Stimulated activated CD8-positive, alpha-beta memory T cell treated with anti-CD3 and anti-CD28 coated beads, Interleukin-2, amount 100 ng/mL, for 1 hour (primary cell): ENCODE results near the gene SOX5.

Source experiments
- DNase-seq, 2 donors: peaks; one replicate each; pipeline ENCODE4 v3.0.0-alpha.2; 2020; ENCODE audit warnings: low read depth in 2 of 2

The SOX5 gene

DNA sequence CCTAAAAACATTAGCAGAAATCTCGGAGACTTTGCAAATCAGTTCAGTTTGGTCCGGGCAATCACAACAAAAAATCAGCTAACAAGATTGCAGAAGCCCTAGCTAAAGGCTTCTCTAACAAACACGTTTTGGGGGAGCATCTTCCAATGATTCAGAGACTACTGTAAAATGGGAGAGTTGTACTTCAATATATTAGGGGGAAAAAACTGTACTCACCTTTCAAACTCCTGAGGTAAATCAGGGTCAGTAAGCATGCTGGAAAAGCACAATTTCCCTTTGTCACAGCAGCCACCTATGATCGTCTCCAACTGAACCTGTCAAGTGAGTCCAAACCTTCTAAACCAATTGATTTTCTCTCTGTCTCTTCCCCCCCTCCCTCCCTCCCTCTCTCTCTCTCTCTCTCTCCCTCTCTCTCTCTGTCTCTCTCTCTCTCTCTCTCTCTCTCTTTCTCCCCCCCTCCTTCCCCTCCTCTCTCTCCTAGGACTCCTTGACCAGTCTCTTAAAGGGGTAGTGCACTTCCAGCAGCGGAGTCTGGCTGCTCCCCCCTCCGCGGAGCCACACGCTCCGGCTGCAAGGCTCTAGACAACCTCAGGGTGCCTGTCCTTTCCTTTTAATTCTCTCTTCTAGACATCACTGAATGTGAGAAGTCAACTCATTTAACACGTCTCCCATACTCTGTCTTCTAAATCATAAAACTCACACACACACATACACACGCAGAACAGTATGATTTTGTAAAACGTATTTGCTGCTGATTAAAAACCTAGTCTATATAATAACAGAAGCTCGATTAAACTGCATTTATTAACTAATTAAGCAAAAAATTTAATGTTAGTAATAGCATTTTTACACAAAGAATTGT lies at the start of gene SOX5:
TSS of gene SOX5 (minus strand) at position 323 of the 862 bp plus-strand sequence. CDS start at position 254, 69 bp downstream.
- no peak for DNase-seq

DNA sequence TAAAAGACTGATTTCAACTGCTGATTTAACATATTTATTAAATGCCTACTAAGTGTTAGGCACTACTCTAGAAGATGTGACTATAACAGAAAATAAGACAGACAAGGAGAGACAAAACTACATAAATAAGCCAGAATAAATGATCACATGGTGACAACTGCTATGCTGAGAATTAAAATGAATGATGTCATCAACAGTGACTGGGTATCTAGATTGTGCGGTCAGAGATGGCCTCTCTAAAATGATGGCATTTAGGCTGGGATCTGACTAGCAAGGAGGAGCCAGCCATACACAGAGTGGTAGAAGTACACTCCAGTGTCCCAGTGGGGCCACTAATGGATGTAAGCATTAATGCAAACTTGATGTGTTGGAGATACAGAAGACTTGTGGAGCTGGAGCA lies 37.6 kb upstream of the SOX5 start:
- DNase-seq: no peak

DNA sequence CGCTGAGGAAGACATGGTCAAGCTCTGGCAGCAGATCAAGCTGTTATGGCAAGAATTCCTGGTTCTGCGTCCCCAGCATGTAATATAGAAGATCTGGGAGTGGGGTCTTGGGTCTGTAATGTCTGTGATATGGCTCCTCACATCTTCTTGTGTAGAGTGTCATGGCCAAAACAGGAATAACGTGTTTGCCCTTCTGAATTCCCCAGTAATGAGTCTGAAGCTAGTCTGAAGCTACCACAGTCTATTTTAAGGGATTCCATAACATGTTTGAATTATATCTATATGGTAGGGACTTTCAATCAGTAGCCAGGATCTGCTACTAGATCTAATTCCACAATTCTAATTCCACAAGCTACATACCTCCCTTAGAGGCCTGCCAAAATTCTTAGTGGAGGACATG lies 31.4 kb upstream of the SOX5 start:
- no peak for DNase-seq

DNA sequence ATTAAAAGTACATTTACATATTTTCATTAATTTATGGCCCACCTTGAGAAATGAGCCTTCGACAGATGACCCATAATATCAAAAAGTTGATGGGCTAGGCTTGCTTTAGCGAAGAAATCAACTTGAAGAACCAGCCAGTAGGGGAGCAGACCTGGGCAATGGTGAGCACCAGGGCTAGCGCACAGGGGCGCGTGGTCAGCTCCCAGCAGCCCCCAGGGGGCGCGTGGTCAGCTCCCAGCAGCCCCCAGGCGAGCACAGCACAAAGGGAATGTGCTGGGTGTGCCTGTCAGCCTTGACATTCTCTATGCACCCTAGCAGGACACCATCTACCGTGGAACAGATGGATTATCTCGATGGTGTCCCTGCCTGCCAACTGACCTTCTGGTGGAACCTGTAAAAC lies 15.3 kb upstream of the SOX5 start:
- DNase-seq: no peak

DNA sequence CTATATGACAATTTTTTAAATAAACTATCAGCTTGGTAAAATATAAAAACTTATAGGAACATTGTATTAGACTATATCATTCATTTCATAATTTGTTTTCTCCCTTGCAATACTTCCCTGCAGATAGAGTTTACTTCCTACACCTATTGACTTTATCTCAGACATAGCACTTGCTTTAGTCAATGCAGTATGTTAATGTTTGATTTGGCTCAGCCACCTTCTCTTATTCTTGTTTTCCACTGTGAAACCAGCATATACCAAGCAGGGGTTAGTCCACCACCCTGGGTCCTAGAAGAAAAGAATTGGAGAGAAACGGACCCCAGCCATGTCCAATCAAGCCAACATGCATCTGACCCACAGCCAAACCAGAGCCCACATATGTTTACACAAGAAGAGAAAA lies 10.4 kb upstream of the SOX5 start:
- no peak for DNase-seq

DNA sequence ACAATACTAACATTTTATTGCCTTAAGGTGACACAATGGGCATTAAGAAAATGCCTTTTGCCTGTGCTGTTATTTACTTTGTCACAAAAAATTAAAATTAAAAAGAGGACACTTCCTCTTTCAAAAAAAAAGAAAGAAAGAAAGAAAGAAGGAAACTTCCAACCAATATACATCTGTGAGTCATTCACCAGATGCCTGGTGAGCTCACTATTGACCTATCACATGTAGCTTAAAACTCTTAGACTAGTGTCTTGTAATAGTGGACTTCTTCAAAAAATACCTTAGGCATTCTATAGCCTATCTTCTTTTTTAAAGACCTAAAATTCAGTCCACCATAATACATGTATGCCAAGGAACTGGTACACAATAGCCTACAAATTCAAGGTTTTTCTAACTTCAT lies 4.9 kb upstream of the SOX5 start:
- DNase-seq: no peak

DNA sequence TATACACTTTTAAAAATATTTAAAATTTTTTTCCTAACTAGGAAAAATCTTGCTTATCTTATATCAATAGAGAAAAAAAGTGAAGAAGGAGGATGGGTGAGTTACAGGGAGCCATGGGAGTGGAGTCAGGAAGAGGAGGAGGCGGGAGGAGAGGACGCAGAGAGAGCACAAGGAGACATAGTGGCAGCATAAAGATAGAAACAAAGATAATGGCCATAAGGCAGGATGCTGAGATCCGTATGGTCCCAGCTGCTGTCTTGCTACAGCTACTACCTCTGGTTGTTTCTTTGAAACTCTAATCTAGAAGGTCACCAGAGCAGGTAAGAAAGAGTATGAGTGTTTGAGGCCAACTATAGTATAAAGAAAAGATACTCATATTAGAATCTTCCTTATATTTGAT lies 2.6 kb upstream of the SOX5 start:
- no peak for DNase-seq

DNA sequence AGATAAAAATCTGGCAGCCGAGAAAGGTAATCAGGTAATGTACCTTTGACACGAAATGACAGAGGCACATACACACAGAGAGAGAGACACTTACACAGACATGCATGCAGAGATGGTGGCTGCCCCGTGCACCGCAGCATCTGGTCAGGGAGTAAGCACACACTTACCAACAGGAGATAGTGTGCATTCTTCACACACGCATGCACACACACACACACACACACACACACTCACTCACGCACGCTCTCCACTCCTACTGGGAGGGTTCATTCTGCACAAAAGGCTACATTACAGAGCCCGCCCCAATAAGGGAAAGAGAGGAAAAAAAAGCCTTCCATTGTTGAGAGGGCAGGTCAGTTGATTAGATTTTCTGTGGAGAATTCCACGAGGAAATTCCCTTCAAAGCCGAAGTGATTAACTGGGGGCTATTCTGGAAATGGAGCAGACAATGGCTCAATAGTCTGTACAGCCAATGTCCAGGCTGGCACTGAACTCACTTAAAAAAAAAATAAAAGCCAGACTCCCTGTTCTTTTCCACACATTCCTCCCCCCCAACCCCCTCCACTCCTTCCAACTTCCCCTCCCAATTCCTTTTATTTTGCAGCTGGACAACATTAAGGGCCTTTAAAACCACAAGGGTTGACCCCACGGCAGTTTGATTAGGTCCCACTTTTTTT lies 1.4 kb upstream of the SOX5 start:
- no peak for DNase-seq

DNA sequence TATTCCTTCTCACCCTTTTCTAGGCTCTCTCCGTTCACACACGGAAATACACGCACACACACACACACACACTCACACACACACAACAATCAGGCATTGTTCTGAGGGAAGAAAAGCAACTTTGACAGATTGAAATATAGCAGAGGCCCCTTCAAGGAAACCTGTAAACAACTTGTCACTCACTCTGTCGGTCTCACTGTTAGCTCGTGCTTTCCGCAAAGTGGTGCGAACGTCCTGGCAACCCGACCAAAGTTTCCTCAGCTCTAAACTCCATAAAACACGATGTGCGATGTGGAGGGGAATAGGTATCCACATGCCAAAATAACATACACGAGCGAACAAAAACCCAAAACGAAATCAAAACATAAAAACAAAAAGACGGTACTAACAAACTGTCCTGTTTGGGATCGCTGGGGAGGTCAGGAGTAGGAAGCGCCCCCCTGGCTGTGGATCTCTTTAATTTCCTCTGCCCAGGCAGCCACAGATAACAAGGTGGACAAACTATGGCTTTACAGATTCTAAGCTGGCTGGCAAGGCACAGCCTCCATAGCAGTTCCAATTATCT lies 822 bp upstream of the SOX5 start:
- no peak for DNase-seq

DNA sequence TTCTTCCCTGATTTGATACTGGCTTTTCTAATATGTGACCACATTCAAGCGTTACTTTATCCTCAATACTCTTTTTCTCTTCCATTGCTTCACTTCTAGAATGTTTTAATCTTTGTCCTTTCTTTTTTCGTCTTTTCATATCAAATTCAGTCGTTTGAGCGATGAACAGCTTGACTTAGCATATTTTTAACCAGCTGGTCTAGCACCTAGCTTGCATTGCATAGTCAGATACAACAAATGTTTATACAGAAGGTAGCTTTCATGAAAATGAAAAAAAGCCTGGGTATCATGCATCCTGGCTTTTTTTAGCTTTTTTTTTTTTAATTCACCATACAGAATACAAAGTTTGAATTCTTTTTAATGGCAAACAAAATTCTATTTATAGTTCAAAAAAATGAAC lies 1.2 kb downstream of the SOX5 start:
- DNase-seq: no peak

DNA sequence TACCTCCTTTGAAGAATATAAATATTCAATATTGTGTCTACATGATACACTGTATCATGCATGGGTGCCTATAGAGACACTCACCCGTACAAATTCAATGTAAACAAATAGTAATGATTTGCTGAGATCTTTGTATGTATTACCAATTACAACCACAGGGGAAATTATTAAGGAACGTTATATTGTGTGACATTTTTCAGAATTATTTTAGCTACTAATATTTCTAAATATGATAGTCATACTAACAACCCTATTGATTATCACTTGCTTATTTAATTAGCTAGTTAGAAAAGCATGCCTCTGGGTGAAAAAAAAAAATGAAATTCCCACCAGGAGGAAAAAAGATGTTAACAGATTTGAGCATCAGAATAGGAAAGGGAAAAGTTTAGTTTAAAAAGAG lies 2.1 kb downstream of the SOX5 start:
- no peak for DNase-seq

DNA sequence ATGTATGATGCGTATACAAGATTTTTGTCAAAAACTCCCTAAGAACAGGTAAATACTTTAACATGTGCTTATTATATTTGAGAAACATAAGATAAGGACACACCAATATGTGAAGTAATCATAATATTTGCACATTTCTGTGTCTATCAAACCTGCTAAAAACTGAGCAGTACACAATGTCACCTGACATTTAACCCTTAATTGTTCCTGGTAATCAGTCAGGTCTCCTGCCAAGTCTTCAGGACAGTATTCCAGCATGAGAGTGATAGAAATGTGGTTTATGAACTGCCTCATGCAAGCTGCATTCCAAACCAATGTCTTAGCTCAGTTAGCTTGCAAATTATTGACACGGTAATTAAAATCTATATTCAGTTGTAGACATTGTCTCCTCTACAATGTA lies 4.2 kb downstream of the SOX5 start:
- DNase-seq: no peak

DNA sequence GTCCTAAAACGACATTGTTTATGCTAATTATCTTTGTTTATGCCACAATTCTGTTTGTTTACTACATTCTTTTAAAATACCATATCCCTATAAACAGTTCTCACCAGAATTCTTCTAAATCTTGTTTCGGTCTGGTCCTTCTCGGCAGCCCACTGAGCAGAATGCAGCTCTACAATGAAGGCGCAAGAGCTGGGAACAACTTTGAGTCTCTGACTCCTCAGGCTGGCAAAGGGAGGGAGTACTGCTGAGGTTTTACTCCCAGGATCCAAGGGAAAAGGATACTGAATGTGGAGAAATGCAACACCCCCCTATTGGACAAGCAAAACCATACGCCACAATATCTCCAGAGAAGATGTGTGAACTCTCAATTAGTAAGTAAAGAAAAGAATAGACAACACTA lies 5.4 kb downstream of the SOX5 start:
- DNase-seq: no peak

DNA sequence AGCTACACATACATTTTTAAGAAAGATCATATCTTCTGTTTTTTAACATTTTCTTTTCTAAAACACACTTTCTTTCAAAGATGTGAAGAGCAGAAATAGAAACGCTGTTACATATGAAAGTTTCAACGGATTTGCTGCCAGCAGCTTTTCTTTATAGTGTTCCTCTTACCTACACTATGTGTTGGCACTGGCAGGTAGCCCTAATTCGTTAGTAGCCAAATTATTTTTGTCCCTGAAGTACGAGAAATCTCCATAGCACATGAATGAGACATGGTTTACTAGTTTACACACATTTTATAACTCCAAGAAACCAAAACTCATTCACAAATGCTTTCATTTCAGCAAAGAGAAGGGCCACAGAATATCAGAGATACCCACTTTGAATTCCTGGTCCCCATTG lies 6.6 kb downstream of the SOX5 start:
- DNase-seq: no peak

DNA sequence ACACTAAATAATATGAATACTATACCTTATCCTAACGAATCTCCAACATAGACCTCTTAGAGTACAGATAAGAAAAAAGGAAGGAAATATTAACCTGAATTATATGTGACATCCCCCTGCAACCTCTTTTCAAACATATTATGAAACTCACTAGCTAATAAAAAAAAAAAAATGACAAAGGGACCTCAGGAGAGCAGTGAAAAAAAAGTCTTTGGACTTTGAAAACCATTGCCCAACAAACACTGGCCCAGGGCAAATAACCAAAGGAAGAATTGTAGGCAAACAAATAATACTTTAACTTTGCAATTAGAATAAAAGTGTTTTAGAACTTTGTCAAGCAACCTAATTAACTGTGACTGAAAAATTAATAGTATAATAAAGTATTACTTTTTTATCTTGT lies 7.7 kb downstream of the SOX5 start:
- no peak for DNase-seq

DNA sequence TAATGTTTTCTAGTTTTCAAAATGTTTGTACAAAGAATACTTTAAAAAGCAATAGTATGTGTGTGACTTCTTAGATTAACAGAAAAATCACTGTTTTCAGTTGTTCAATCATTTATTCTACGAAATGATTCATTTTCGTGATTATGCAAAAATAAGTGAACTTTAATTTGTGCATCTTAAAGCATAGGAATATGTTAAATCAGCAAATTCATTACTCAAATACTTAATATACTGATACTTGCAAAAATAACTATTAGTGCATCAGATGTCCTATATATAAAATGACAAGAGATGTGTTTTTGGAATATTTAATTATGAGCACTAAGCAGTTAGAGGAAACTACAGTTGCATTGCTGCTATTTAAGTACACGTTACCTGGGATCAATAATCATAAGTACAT lies 11.0 kb downstream of the SOX5 start:
- DNase-seq: no peak

DNA sequence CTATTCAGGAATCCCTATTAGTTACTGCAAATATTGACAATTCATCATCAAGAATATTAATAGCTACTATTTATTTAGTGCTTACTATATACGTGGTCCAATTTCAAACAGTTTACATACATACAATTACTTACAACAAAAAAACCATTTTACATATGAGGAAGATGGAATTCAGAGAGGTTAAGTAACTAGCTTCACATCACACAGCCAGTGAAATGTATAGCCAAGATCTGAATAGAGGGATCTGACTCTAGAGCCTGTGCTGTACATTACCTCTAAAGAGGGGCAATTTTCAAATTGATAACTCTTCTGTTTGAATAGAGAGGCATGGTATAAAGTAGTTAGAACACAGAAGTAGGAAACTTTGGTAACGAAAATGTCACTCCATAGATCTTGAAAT lies 18.3 kb downstream of the SOX5 start:
- DNase-seq: no peak

DNA sequence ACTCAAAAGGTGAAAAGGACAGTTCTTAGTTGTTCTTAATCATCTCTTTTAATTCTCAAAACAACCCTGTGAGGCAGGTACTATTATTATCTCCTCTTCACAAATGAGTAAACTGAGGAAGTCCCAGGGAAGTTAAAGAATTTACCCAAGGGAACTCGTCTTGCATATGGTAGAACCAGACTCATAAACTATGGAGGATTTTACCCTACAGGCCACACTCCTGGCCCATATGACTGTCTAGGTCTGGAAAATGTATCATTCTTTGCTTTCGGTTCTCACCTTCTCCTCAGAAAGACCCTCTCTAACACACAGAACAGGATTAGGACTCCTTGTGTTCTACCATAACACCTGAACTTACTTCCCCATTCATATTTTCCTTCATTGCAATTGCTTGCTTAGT lies 18.9 kb downstream of the SOX5 start:
- no peak for DNase-seq

DNA sequence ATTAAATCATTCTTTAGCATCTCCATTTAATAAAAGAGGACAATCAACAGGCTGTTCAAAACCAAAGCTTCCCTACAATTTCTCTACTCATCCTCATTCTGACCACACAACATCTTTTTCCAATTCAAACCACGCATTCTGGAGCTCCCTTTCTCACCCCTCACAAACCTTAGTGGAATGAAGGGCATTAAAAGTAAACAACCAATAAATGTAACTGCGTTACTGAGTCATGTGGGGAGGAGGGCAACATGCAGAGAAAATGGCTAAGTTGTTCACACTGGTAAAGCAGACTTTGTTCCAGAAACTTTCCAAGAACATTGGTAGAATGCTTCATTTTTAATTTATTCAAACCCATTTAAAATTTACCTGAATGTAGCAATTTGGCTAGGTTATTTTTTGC lies 19.6 kb downstream of the SOX5 start:
- no peak for DNase-seq

DNA sequence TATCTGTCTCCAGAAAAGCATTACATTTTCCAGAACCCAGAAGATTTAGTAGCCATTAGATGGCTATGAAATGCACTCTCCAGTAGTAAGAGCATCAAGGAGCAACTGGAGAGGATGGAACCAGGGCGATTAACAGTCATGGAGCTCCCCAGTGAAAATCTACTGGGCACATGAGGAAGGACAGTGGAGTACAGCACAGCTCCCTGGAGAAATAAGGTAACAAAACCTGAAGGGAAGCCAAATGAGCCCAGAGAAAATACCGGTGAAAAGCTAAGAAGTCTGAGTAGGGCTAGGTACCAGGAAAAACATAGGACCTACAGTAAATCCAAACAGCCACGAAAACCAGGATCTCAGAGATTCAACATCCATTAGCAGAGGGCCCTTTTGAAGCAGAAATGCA lies 21.6 kb downstream of the SOX5 start:
- DNase-seq: no peak

DNA sequence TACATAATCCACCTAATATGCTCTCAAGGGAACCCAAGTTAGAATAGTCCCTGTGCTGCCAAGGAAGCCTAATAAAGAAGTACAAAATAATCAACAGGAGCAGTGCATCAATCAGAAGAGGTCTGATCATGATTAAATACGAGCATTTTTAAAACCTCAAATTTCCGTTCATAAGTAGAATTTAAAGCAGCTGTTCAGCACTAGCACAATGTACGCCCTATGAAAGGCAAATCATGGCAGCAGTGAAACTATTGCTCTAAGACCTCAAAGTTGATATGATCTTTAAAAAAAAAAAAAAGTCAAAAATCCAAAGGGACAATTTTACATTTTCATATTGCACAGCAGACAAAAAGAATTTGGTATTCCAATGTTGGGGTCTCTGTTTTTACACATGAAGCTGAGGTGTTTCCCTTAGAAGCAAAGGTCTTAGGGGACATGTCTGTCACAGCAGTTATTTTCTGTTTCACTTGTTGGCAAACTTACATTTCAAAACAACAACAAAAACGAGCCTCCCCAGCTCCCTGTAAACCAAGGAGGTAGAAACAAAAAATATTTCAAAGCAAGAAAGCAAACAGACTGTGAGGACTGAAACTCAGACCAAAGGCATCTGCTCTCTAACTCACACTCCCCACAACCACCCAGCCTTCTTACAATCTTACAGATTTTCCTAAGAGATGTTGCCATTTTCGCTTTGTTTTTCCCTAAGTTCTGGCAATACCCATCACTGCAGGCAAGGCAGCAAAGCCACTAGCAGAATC lies 28.2 kb downstream of the SOX5 start:
- no peak for DNase-seq

DNA sequence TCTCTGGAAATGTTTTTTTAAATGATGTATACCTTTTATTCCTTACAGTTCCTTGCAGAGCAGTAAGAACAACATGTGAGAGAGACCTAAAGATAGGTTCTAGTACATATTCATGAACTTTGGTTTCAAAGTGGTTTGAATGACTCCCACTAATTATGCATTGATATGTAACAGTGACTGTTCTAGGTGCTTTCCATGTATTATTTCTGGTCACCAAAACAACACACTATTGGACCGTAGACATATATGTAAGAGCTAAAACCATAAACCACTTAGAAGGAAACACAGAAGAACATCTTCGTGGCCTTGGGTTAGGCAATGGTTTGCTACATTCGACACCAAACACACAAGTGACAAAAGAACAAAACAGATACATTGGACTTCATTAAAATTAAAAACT lies 37.9 kb downstream of the SOX5 start:
- DNase-seq: no peak
